ENCODE data around the gene MINK1.
"Not testable (repeated sequence)": the region's sequence is repeated elsewhere in the genome, so short reads cannot be mapped to it uniquely, and the experiment has no call there.

The MINK1 gene

DNA sequence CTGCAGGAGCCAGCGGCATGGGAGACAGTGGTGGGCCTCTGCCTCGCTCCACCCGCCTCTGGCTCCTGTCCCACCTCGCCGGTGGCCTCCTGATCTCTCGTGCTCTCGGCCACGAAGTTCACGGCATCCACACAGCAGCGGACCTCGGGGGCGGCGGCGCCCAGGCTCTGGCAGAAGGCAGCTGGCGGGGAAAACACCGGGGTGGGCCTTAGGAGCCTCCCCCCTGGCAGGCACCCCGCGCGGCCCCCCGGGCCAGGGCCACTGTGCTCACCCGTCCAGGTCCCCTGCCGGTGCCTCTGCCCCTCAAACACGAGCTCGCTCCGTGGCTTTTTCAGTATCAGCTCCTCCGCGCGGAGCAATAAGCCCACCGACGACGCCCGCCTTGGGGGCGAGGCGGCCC, 65.8 kb downstream of the MINK1 start:
- no peak for DNase-seq (ENCODE audit: low read depth, low spot score)

DNA sequence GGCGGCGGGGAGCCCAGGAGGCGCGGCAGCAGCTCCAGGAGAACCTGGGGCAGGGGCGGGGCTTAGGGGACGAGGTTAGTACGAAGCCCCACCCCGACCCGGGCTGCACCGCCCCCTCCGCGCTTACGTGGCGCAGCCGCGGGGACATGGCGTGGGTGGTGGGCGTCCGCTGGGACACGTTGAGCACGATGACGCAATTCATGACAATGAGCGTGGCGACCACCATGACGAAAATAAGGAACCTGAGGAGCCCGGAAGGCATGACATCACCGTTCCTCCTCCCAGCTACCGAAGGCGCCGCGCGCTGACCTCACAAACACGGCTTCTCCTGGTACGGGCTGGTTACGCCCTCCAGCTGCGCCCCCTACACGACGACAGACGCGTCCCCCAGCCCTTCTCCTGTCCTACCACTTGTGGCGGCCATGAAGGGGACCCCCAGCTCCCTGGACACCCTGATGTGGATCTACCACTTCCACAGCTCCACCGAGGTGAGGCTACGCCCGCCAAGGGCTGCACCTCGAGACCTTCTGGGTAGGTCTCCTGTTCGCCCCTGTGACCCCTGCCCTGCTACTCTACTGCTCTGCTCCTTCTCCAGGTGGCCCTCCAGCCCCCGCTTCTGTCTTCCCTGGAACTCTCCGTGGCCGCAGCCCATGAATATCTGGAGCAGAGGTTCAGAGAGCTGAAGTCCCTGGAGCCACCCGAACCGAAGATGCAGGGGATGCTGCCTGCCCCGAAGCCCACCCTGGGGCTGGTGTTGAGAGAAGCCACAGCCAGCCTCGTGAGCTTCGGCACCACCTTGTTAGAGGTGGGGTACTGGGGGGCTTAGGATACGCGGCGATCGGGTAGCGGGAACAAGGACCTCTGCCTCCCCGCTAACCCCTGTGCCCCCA, 66.4 kb downstream of the MINK1 start, which contains the start of gene C17orf107:
Gene C17orf107 (plus strand): TSS at position 196 of the 890 bp plus-strand sequence. CDS start 227 bp downstream, at position 423.
- DNase-seq (ENCODE audit: low read depth, low spot score) = peak; percentile 96

DNA sequence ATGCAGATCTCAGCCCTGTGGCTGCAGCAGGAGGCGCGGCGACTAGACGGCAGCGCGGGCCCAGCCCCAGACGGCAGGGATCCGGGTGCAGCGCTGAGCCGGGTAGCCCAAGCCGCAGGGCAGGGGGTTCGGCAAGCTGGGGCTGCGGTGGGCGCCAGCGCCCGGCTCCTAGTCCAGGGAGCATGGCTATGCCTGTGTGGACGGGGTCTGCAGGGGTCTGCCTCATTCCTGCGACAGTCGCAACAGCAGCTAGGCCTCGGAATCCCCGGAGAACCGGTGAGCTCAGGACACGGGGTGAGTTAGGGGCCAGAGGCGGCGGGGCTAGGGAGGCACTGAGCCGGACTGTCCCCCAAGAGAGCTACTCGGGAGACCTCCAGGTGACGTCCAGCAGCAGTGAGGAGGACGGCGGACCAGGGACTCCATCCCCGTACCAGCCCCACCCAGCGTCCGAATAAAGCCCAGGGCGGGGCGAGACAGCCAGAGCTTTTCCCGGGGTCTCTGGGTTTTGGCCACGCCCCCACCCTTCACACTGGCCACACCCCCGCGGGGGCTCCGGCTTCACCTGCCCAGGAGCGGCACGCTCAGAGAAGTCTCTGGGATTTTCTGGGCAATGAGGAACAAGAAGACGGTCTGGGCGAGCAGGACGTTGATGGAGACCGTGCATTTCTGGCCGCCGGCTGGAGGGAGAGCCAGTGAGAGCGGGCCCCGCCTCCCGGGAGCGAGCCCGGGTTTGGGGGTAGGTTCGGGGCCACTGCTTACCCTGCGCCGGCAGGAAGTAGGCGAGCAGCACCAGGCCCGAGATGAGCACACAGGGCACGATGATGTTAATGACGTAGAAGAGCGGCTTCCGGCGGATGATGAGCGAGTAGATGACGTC, 67.3 kb downstream of the MINK1 start:
- DNase-seq (ENCODE audit: low read depth, low spot score) = no peak

DNA sequence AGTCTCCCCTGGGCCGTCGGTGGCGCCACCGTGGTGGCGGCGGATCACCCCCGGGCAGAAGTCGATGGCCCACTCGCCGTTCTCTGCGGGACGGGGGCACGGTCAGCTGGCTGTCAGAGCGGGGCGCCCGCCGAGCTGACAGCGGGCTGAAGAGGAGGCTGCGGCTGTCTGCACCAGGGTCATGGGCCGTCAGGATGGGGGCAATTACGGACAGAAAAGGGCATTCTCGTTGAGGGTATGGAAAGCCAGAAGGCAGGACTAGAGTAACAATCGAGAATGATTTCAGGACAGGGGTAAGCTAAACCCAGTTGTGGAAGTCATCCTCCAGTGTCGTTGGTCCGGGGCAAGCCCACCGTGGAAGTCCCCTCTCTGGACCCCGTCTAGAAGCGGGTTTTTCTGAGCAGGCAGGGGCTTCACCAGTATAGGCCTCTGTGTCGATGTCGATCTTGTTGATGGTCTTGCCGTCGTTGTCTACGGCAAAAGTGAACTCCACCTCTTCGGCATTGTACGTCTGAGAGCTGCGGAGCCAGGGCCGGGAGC, 68.0 kb downstream of the MINK1 start:
- no peak for DNase-seq (ENCODE audit: low read depth, low spot score)

DNA sequence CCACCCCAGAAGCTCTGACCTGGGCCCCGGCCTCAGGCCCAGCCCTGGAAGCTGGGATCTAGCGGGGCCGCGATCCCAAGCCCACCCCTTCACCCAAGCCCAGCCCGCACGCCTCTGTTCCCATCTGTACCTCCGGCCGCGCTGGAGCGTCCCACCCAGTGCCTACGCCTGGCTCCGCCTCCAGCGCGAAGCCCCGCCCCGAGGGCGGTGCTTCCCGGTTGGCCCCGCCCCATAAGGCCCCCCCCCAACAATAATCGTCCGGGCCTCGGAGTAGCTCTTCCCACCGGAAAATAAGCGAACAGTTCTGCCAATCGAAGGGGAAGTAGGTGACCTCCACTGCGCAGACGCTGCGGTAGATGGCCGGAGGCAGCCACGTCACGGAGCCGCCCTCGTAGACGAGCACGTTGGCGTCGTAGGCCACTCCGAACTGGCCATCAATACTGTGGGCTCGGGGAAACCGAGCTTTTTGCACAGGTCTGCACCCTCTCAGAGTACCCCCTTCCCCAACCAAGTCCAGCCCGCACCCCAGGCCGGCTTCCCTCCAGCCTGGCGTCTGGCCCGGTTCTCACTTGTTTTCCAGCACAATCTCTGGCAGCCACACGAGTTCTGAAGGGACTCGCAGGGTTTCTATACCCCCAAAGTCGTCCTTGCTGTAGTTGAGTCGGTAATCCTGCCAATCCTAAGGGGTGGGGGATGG, 68.7 kb downstream of the MINK1 start:
- no peak for DNase-seq (ENCODE audit: low read depth, low spot score)

DNA sequence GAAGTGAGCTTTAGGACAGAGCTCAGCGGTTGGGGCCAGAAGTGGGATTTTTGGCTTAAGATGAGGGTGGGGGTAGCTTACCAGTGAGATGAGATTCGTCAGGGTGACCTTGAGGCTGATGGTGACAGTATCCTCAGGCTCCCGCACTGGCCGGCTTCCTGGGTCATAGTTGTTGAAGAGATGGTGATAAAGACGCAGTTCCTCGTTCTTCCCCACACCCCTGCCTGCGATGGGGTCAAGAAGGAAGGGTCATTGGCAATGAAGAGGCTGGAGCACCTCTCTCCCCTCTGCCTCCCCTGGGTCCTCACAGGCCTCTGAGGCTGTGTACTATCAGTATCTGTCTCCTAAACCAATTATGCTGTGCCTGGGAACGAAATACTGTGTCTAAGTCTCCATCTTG, 69.4 kb downstream of the MINK1 start:
- DNase-seq (ENCODE audit: low read depth, low spot score) = no peak

DNA sequence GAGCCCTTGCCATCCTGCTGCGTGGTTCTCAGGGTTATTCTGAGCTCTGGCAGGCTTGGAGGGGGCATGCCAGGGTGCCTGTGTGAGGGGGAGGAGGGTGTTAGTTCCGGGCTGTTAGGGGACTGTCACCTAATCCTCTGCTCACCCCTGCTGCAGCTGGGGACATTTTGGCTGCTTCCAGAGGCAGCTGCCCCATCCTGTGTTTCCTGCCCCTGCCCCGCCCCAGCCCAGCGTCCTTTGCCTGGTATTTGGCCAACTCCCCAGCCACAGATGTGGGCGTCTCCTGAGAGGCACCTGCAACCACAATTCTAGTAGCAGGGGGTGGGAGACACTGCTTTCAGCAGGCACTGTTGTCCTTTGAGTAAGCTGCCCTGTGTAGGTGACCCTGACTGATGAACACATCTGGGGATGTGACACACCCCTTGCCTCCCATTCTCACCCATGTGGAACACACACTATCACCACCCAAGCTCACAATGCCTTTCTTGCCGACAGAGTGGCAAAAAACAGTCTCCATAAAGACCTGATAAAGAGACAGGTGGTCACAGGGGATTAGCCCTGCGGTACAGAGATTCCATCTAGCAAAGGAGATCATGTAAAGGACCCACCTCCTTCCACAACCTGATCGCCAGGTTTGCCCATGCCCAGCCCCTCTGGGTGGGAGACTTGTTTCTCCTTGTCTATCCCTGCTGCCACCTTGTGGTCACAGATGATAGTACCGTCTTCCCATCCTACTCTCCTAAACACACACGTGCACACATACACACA, 70.1 kb downstream of the MINK1 start, which contains the start of gene CHRNE:
Gene CHRNE (minus strand): TSS at position 48 of the 768 bp plus-strand sequence. CDS start 35 bp downstream, at position 13.
- DNase-seq (ENCODE audit: low read depth, low spot score) = peak; percentile 55

DNA sequence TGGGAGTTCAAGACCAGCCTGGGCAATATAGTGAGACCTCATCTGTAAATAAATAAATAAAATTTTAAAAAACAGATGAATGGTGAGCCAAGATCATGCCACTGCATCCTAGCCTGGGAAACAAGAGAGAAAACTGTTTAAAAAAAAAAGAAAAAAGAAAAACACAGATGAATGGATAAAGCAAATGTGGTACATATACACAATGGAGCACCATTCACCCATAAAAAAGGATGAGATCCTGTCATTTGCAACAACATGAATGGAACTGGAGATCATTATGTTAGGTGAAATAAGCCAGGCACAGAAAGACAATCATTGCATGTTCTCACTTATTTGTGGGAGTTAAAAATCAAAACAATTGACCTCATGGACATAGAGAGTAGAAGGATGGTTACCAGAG, 73.5 kb downstream of the MINK1 start:
- DNase-seq (ENCODE audit: low read depth, low spot score) = not testable (repeated sequence)

DNA sequence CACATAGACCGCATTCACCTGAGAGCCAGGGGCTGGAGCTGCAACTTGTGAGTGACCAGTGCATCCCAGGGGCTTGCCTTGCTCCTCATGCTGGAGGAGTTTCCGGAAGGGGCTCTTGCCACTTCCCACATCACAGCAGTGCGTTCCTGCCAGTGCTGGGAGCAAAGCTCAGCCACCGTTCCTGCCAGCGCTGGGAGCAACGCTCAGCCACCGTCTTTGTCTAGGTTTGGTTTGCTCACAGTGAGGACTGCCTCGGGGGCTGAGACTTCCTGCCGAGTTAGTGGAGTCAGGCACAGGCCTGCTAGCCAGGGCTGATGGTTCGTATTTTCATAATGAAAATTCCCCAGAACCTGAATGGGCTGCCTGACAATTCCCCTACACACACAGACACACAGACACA, 75.2 kb downstream of the MINK1 start:
- no peak for DNase-seq (ENCODE audit: low read depth, low spot score)

DNA sequence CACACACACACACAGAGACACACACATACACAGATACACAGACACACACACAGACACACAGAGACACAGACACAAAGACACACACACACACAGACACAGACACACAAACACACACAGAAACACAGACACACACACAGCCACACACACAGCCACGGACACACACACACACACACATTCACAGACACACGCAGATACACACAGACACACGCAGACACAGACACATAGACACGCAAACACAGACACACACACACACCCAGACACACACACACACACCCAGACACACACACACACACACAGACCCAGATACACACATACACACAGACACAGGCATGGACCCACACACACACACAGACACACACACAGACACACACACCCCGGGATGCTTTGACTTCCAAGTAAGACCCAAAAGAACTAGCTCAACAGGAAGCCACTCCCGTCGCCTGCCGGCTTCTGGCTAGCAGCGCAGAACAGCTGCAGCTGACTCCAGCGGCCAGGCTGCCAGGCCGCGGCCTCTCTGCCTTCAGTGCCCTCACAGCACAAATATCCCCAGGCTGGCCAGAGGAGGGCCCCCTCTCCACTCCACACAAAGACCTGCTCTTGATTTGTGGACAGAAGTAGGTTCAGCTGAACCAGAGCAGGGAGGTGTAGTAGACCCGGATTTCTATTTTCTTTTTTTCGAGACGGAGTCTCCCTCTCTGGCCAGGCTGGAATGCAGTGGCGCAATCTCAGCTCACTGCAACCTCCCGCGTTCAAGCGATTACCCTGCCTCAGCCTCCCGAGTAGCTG, 75.8 kb downstream of the MINK1 start:
- DNase-seq (ENCODE audit: low read depth, low spot score) = peak; percentile 30

DNA sequence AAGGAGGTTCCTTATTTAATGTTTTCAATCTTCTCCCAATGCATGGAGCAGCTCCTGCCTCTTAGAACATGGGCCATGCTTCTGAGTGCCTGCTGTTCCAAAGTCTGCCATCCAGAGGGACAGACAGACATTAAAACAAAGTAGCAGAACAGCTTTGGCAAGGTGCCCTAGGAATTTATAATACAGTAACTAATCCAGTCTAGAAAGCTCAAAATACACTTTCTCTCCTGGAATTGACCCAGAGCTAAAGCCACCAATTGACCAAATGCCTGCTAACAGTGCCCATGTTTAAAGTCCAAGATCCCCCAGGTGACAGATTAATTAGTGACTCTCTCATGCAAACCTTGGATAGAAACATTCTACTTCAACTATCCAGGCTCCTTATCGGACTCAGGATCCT, 80.9 kb downstream of the MINK1 start:
- no peak for DNase-seq (ENCODE audit: low read depth, low spot score)

DNA sequence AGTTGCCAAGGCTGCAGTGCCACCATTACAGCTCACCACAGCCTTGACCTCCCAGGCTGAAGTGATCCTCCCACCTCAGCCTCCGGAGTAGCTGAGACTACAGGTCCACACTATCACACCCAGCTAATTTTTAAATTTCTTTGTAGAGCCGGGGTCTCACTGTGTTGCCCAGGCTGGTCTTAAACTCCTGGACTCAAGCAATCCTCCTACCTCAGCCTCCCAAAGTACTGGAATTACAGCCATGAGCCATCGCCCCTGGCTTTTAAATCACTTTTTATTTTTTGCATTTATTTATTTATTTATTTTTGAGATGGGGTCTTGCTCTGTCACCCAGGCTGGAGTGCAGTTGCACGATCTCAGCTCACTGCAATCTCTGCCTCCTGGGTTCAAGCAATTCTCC, 81.4 kb downstream of the MINK1 start:
- not testable (repeated sequence) for DNase-seq (ENCODE audit: low read depth, low spot score)

DNA sequence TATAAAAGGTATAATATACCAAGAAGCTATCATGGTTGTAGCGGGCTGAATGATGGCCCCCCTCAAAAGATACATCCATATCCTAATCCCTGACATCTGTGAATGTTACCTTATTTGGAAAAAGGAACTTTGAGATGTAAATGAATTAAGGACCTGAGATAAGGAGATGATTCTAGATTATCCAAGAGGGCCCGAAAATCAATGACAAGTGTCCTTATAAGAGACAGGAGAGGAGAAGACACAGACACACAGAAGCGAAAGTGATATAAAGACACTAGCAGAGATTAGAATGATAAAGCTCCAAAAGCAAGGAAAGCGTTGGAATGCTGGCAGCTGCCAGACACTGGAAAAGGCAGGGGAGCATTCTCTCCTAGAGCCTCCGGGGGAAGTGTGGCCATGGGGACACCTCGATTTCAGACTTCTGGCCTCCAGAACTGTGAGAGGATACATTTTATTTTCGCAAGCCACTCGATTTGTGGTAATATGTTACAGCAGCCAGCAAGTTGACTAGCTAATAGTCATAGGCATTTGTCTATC, 86.4 kb downstream of the MINK1 start:
- no peak for DNase-seq (ENCODE audit: low read depth, low spot score)

DNA sequence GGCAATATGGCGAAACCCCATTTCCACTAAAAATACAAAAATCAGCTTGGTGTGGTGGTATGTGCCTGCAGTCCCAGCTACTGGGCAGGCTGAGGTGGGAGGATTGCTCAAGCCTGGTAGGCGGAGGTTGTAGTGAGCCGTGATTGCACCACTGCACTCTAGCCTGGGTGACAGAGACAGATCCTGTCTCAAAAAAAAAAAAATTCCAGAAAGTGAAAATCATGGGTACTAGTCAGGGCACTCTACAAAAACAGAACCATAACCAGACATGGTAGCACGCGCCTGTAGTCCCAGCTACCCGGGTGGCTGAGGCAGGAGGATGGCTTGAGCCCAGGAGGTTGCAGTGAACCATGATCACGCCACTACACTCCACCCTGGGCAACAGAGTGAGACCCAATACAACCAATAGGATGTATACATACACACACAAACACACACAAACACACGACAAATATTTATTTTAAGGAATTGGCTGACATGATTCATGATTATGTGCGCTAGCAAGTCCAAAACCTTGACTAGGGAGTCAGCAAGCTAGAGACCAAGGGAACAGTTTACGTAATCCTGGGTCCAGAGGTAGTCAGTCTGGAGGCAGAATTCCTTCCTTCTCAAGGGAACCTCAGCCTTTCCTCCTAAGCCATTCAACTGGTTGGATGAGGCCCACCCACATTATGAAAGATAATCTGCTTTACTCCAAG, 87.4 kb downstream of the MINK1 start:
- DNase-seq (ENCODE audit: low read depth, low spot score) = no peak

DNA sequence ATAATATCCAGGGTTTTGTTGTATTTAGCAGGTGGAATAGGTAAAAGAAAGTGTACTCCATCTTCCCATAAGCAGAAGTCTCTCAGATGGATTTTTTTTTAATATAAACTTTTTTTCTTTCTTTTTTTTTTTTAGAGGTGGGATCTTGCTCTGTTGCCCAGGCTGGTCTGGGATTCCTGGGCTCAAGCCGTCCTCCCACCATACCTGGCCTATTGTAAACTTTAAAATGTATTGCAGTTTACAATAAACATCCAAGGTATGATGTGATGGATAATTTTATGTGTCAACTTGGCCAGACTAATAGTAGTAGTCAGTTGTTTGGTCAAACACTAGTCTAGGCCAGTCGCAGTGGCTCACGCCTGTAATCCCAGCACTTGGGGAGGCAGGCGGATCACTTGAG, 88.2 kb downstream of the MINK1 start:
- no peak for DNase-seq (ENCODE audit: low read depth, low spot score)

DNA sequence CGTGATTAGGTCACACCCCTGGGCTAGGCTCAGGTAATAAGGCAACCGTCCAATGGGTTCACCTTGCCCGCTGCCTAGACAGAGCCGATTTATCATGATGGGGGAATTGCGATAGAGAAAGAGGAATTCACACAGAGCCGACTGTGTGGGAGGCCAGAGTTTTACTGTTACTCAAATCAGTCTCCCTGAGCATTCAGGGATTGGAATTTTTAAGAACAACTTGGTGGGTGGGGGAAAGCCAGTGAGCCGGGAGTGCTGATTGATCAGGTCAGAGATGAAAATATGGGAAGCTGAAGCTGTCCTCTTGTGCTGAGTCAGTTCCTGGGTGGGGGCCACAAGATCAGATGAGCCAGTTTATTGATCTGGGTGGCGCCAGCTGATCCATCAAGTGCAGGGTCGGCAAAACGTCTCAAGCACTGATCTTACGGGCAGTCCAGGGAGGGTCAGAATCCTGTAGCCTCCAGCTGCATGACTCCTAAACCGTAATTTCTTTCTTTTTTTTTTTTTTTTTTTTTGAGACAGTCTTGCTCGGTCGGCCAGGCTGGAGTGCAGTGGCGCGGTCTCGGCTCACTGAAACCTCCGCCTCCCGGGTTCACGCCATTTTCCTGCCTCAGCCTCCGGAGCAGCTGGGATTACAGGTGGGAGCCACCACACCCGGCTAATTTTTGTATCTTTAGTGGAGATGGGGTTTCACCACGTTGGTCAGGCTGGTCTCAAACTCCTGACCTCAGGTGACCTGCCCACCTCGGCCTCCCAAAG, 93.6 kb downstream of the MINK1 start:
- not testable (repeated sequence) for DNase-seq (ENCODE audit: low read depth, low spot score)

DNA sequence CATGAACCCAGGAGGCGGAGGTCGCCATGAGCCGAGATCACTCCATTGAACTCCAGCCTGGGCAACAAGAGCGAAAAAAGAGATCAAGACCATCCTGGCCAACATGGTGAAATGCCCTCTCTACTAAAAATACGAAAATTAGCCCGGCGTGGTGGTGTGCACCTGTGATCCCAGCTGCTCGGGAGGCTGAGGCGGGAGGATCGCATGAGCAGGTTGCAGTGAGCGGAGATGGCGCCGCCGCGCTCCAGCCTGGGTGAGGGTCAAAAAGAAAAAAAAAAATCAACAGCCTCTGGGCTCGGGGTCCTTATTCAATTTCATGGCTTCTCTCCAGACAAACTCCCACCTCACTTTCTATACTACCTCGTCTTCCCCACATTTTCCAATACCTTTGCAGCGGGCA, 95.7 kb downstream of the MINK1 start:
- DNase-seq (ENCODE audit: low read depth, low spot score) = no peak

DNA sequence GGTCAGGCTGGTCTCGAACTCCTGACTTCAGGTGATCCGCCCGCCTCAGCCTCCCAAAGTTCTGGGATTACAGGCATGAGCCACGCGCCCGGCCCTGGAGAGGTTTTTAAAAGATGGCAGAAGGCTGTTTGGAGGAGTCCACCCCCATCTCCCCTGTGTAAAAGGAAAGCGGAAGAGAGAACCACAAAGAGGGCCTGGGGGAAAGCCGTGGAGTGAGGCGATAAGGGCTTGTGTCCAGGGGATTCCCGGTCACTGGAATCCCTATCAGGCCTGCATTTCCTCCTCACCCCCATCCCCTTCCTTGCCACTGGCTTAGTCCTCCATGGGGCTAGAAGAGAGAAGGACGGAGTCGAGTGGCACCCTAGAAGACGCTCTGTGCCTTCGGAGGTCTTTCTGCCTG, 98.8 kb downstream of the MINK1 start, which contains the start of gene GP1BA:
Gene GP1BA (plus strand): TSS at position 315 of the 400 bp plus-strand sequence. CDS start 328 bp downstream, outside the sequence.
- no peak for DNase-seq (ENCODE audit: low read depth, low spot score)

All from activated naive CD8-positive, alpha-beta T cell treated with anti-CD3 and anti-CD28 coated beads, Interleukin-2, amount 50 U/mL, for 16 hours (primary cell).